ENCODE measurements around the gene ATG4D. TPM values are rescaled to one million over a fixed set of nuclear protein-coding genes. Genes with fewer than 3 reads are reported as not detected.

The ATG4D gene
- total RNA-seq, 3 donors from 2014 or later, result 13.1 to 18.0 (median 16.1) TPM

Other genes starting within 250 kb of the ATG4D start
- gene ZGLP1, start 234.1 kb upstream of the ATG4D start, total RNA-seq, result 1 to 10 TPM; 1.3 to 4.4 (median 3.3) TPM
- 10 to 100 TPM; 14.7 to 19.9 (median 15.7) TPM for gene FDX2, start 227.9 kb upstream of the ATG4D start, total RNA-seq
- 10 to 100 TPM; 10.7 to 17.7 (median 12.3) TPM for gene RAVER1, start 210.4 kb upstream of the ATG4D start, total RNA-seq
- gene ICAM3, start 204.3 kb upstream of the ATG4D start, total RNA-seq, result 10 to 100 TPM in 1 of 3 donors, 1 to 10 TPM in 2; 5.9 to 10.1 (median 7.9) TPM
- gene TYK2, start 163.3 kb upstream of the ATG4D start, total RNA-seq, result 100 to 1,000 TPM in 2 of 3 donors, 10 to 100 TPM in 1; 61.6 to 109 (median 104) TPM
- 100 to 1,000 TPM; 141 to 213 (median 172) TPM for gene CDC37, start 140.4 kb upstream of the ATG4D start, total RNA-seq
- 10 to 100 TPM in 2 of 3 donors, 1 to 10 TPM in 1; 5.6 to 20.3 (median 12.1) TPM for gene PDE4A, start 123.4 kb upstream of the ATG4D start, total RNA-seq
- gene KEAP1, start 40.5 kb upstream of the ATG4D start, total RNA-seq, result 10 to 100 TPM; 52.8 to 53.6 (median 53.6) TPM
- 1 to 10 TPM in 1 of 3 donors, under 1 TPM in 2; 0.16 to 1.2 (median 0.66) TPM for gene S1PR5, start 26.5 kb upstream of the ATG4D start, total RNA-seq
- gene KRI1, start 22.1 kb downstream of the ATG4D start, total RNA-seq, result 10 to 100 TPM; 16.4 to 23.6 (median 17.6) TPM
- gene CDKN2D, start 25.1 kb downstream of the ATG4D start, total RNA-seq, result 1 to 10 TPM; 5.3 to 9.4 (median 8.8) TPM
- 10 to 100 TPM in 2 of 3 donors, not detected in 1; 34.1 to 49.9 TPM for gene AP1M2, start 43.4 kb downstream of the ATG4D start, total RNA-seq
- 10 to 100 TPM; 63.0 to 92.5 (median 67.5) TPM for gene SLC44A2, start 81.6 kb downstream of the ATG4D start, total RNA-seq
- 100 to 1,000 TPM in 2 of 3 donors, 10 to 100 TPM in 1; 80.2 to 166 (median 115) TPM for gene ILF3, start 110.4 kb downstream of the ATG4D start, total RNA-seq
- gene QTRT1, start 157.5 kb downstream of the ATG4D start, total RNA-seq, result 10 to 100 TPM; 29.0 to 47.5 (median 31.2) TPM
- gene DNM2, start 174.2 kb downstream of the ATG4D start, total RNA-seq, result 10 to 100 TPM; 83.1 to 98.6 (median 84.5) TPM